HG03575 (cell line): ENCODE data around the gene SORCS1.

Experiments used
- ATAC-seq: cut with Tn5 transposase; IDR thresholded peaks from one replicate; pipeline ENCODE4 v1.9.1; 2021; ENCODE audit not compliant: unreplicated experiment, insufficient number of reproducible peaks, low FRiP score; ENCODE audit errors: extremely low read depth

The SORCS1 gene

DNA sequence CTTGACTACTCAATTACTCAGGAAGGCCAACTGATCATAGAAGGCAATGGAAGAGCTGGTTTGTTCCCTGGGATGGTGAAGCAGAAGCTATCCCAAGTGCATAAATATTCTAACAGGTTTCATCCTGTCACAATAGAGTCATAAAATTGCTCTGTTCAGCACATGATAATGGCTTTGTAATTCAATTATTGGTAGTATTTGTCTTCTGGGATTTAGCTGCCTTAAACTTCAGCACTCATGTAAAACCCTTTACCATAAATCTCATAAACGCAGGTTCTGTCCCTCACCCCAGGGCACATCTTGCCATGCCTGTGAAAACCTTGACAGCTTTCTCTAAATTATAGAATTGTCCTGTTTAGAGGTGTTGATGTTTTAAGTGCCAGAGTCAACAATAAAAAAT, 417.6 kb downstream of the SORCS1 start:
- ATAC-seq, result no peak

DNA sequence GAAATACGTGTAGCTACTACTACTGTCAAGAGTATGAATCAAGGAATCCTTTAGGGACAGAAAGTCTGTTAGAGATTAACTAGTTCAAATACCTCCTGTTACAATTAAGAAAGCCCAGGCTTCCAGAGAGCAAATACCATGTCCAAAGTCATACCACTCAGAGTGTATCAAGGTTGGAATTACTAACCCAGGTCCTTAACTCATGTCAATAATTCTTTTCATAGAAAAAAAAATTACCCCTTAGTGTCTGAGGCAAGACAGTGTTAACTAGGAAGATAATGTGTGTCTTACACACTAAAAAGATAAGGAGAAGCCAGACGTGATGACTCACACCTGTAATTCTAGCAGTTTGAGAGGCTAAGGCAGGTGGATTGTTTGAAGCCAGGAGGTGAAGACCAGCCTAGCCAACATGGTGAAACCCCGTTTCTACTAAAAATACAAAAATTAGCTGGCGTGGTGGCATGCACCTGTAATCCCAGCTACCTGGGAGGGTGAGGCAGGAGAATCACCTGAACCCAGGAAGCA, 423.4 kb downstream of the SORCS1 start:
- no peak for ATAC-seq

DNA sequence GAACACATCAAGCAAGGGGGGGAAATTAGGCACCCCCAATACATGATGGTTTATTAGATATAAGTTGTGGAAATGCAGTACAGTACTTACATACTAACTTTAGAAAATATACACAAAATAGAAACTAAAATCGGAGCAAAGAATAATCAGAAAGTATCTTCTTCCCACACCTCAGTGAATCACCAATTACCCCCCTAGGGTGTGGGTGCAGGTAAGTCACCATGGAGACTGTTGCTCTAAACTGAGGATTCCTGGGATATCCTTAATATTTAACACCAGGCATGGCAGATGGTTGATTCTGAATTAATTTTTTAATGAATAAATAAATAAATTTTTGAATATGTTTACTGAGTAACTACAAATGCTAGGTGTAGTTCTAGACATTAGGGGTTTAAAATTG, 424.4 kb downstream of the SORCS1 start:
- ATAC-seq, result no peak

DNA sequence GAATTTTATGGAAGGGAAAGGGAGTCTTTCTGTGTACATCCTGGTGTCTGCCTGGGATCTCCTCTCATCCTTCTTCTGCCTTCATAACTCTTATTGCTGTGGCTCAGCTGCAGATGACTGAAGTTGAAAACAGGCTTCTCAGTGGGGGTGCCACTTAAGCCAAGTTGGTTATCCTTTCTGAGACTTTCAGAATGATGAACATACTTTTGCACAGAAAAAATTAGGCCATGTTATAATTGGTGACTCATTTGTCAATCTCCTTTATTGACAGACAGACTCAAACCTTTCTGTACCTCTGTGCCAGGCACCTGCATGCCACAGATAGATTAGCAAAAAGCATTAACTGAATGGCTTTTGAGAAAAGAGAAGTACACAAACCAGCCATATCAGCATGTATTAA, 430.3 kb downstream of the SORCS1 start:
- no peak for ATAC-seq

DNA sequence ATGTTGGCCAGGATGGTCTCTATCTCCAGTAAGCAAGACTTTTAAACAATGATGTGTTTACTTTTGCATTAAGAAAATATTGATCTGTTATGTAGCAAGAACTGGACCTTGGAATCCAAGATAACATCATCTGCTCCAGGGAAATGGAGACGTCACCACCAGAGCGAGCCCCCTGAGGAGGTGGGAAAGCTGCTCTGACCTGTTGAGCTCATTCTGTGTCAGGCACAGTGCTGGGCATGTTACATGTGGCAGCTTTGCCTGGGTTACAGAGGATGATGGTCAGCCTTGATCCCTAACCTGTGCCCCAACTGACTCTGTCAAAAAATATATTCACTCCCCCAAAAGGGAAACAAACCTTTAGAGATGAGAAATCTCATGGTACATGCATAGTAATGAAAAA, 436.3 kb downstream of the SORCS1 start:
- ATAC-seq, result no peak

DNA sequence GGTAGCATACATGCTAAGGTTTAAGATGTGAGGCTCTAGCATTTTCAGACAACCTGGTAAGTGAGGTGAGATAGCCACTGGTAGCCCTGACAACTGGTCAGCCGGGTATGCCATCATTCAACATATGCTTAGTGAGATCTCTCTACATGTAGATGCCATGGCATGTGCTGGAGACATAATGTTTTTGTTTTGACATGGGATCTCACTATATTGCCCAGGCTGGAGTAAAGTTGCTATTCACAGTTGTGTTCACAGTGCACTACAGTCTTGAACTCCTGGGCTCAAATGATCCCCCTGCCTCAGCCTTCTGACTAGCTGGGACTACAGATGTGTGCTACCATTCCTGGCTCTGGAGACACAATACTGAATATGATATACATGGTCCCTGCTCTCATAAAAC, 437.3 kb downstream of the SORCS1 start:
- no peak for ATAC-seq

DNA sequence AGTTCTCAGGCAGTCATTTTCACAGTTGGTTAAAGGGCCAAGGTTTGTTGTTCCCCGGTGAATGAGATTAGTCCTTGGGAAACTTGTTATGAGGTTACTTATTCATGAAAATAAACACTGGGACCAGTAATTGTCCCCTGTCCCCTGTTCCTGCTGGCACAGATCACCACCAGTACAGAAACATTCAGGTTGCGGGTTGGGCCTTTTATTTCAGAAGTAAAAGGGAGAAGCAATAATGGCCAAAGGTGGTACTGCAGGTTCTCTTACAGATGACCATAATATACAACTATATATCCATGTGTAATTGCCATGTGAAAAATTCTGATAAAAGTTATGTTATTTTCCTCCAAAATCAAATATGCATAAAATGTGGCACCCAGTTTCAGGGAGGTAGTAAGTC, 442.0 kb downstream of the SORCS1 start:
- ATAC-seq, result no peak

DNA sequence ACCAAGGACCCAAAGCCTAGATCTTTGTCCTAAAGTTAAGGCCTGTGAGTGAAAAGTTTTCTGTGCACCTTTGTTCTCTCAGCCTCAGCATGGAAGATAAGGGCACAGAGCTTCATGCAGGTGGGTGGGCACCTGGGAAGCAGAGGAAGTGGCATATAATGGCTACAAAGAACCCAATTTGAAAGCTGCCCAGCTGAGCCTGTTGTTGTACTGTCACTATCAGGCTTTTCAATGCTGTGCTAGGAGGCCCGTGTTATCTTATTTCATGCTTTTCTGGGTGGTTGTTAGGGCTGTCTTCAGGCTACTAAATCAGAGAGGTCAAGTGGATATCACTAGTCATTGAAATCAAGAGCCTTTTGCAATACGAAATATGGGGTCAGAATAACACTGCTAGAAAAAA, 443.8 kb downstream of the SORCS1 start:
- ATAC-seq, result no peak

DNA sequence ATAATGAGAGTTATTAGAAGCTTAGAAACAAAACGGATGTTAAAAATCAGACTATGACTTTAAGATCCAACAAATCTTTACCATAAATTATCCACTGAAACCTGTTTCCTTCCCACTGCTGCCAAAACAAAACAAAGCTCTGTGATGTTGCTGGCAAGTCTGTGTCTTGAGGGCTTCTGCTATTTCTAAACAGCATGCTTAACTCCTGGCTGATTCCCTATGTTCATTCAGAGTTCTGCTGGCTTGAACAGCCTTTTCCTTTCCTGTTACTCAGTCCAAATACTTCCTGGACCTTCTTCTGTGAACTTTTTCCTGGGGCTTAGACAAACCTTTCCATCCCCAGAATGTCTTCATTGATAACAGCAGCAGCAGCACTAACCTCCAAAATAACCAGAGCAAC, 448.1 kb downstream of the SORCS1 start:
- ATAC-seq, result no peak

DNA sequence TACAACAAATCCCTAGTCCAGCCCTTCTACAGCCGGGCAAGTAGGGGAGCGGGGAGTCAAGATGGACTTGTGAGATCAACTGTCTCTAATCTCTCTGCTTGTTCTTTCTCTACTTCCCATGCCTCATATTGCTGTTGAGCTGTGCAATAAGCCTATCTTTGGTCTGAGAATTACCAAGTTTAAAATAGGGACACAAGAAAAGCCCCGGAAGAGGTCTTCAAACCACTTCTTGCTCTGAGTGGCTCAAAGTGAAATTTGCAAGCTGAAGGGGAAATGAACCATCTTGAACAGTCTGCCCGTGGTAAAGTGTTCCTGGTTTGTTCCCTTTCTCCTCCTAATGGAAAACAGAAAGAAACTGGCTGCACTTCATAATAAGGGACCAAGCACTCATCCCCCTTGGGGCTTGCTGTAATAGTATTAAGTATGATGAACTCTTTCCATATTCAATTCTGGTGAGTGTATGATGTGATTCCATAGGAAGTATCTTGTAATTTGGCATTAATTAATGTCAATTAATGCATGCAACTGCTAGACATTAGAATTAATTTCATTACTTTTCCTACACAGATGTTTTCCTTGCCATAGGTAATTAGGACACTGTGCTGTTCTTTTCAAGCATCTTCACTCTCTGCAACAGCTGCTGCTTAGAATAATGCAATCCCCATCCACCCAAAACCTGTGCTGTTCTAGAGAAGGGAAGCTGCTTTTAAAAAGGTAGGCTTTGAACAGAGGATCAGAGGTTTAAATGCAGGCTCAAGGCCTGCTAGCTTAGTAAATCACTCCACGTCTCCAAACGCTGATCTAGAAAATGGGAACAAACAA, 449.6 kb downstream of the SORCS1 start:
- no peak for ATAC-seq

DNA sequence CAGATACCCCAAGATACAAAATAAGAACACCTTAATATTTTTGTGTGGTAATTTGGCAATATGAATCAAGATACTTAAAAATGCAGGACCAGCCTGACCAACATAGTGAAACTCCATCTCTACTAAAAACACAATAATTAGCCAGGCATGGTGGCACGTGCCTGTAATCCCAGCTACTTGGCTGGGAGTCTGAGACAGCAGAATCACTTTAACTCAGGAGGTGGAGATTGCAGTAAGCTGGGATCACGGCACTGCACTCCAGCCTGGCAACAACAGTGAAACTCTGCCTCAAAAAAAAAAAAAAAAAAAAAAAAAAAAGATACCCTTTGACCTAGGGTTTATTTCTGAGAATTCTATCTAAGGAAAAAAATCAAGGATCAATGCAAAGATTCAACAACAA, 450.7 kb downstream of the SORCS1 start:
- no peak for ATAC-seq

DNA sequence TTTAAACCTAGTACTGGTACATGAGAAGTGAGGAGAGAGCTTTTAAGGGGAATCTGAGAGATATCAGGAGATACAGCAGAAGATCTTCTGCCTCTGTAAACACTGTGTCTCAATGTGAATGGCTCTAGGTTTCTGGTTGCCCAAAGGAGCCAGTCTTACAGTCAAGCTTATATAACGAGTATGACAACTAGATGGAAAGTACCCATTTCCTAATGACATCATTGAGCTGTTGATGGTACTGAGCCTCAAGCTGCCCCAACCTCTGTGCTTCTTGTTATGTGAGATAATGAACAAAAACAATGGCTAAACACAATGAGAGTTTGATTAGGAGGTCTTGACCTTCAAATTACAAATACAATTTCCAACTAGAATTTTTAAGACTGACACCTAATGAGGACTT, 451.5 kb downstream of the SORCS1 start:
- no peak for ATAC-seq

DNA sequence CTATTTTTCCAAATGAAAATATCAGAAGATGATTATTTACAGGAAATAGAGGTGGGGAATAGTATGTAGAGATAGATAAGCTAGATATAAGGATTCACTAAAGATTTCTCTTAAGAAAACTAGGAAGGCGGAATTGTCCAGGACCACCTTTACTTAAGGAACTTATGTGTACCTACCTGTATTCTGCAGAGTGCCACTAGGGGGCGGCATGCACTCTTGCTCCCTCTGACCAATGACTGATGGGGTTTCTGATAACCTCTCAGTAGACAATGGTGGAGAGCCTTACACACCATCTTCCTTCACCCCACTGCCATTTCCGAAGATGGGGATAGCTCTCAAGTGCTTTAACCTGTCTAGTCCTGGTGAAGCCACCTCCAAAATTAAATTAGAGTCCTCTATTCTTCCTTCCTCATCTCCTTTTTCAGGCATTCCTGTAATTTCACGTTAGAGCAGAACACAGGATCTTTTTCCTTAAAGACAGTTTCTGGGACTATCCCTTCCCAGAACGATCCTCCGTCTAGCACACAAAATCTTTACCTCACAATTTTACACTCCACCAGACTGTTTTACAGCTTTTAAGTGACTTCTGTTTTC, 453.1 kb downstream of the SORCS1 start:
- ATAC-seq, result no peak

DNA sequence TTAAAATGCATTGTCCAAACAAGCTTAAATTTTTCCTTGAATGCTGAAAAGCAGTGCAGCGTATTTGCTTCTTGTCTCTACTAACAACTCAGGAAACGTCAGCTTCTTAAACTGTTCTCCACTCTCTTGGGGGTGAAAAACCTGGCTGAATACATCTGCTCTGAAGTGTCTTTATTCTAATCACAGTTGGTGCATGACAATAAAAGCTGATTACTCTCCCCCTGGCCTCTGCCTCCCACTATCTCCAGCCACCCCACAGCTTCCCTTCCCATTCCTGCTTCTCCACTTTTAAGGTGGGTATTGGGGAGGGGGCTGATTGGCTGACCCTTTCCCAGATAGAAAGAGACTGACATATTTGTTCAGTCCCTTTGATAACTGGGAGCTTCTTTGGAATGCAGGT, 456.0 kb downstream of the SORCS1 start:
- ATAC-seq, result no peak

DNA sequence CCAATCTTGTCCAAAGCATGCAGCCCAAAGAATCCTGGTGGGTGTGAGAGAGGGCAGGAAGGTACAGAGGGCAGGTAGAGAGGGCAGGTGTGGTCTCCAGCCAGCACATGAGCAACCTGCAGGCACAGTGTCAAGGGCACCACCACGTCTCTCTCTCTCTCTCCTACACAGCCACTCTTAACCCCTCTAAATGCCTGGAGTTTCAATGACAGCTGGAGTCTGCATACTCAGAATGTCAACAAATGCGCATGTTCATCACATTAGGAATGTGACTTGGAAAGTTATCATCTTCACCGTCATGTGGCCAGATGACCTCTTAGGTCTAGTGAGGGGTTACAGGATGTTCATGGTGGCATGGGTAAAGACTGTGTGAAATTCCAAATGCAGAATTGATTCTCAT, 456.8 kb downstream of the SORCS1 start:
- no peak for ATAC-seq

DNA sequence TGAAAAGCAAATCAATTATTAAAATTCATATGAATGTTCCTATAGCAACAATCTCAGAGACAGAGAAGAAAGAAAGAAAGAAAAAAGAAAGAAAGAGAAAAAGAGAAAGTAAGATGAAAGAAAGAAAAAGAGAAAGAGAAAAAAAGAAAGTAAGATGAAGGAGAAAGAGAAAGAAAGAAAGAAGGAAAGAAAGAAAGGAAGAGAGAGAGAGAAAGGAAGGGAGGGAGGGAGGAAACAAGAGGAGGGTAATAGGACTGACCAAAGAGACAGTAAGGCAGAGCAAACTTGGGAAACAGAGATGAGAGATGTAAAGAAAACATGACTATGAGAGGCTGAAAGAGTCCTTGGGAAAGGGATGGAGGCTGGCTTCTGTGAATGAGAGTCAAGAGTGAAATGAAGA, 458.4 kb downstream of the SORCS1 start:
- ATAC-seq, result no peak

DNA sequence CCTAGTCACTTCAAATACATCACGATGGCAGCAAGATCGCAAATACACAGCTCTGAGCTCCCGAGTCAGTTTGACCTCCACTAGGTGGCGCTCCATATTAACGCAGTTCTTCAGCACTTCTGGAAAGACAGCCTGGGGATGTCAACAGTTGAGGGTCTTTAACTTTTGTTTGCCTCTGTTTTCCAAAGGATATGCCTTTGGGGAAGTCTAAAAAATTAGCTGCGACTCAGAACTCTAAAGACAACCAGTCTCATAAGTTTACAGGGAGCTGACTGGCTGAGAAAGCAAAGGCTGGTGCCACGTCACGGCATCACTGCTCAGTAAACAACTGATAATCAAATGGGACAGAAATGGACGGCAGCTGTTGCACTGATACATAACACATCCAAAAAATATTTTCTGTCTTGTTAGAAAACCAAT, 458.8 kb downstream of the SORCS1 start:
- no peak for ATAC-seq

DNA sequence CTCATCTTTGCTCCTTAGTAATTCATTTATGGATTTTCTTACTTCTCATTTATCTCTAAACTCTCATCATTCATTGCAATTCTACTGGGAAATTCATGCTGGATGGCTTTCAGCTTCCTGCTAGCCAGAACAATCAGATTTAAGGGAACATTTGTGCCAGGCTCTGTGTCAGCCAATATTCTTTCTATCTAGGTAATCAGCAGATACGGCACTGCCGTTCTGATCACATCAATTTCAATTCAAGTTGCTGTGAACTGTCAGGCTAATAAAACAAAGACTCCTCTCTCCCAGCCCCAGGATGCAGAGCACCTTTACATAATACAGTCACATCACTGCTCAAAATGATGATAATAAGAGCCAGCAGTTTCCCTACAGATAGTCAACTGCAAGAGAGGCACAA, 468.3 kb downstream of the SORCS1 start:
- no peak for ATAC-seq

DNA sequence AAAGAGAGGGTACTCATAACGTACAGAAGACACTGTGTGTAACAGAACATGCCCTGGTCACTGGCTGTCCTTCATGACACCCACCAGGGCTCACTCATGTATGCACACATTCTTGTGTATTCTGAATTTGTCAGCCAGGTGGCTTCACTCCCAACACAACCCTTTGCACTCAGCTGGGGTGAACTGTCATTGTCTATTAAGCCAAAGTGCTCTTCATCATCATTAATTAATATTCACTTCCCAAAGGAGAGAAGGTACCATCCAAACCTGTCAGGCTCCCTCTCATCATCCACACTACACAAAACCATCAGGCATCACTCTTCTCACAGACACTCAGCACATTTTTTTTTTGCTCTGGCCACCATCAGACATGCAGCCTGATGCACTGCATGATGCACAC, 469.8 kb downstream of the SORCS1 start:
- ATAC-seq, result no peak

DNA sequence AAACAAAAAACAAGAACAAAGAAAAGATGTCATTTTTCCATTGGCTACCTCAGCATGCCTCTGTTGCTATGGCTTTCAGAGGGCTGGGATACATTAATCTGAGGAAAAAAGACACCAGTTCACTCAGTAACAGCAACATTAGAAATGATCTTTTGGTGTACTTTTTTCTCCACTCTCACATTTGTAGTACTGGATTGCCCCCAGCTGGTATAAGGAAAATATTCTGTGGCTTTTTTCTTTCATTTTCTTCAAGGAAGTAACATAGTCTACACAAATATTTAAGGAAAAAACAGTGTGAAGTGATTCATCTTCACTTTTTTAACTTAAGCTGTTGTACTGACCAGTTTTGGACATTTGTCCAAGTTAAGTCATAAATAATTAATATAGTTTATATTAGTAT, 482.3 kb downstream of the SORCS1 start:
- ATAC-seq, result no peak

DNA sequence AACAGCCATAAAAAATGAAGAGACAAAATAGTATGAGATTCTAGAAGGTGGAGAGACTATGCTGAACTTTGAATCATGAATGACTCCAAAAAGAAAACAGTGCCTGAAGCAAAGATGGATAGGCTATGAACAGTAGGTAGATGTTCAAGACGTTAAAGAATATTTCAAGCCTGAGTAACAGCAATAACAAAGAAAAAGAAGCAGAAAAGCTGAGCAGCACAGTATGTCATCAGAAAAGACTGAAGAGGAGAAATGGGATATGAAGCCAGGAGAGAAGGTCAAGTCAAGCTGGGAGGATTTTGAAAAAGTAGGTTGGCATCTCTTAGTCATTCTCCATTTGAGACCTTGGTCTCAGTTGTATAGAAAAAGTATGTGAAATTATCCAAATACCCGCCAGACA, 484.4 kb downstream of the SORCS1 start:
- no peak for ATAC-seq
